ENCODE measurements around the gene YPEL4. TPM values are rescaled to one million over a fixed set of nuclear protein-coding genes. Genes with fewer than 3 reads are reported as not detected.
A peak's percentile ranks its signal among the peaks of the same experiment; 100 is the strongest.

The YPEL4 gene
- total RNA-seq, 1 donor from 2014 or later = not detected

DNA sequence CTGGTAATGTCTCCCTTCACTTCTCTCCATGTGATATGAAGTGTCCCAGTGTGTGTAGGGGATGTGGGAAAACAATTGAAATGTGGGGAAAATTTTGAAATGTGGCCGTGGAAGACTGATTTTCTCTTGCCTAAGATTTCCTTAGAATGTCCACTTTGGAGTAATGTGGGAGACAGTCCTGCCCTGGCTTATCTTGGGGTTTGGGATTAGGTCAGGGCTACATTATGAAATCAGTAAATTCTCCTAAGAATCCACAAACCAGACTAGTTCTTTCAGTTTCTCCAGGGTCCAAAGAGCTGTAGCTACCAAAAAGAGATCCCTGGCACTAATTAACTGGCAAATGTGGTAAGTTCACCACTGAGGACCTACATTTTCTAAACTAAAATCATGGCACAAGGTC is 22.8 kb downstream of the YPEL4 start:
- peaks cover 17% of the 10 kb centered on the region for H3K36me3 Mint-ChIP-seq (ENCODE audit: low read depth, unreplicated experiment)
- H3K27me3 Mint-ChIP-seq (ENCODE audit: unreplicated experiment) = peaks cover 9% of the 10 kb centered on the region
- H3K4me3 Mint-ChIP-seq (ENCODE audit: unreplicated experiment) = no peak overlapping the region
- H3K9me3 Mint-ChIP-seq (ENCODE audit: unreplicated experiment) = peaks cover 6% of the 10 kb centered on the region
- DNase-seq (ENCODE audit: low spot score) = no peak
- H3K4me1 Mint-ChIP-seq (ENCODE audit: unreplicated experiment) = no peaks in the 10 kb centered on the region
- TF ChIP-seq, protein P1, sequence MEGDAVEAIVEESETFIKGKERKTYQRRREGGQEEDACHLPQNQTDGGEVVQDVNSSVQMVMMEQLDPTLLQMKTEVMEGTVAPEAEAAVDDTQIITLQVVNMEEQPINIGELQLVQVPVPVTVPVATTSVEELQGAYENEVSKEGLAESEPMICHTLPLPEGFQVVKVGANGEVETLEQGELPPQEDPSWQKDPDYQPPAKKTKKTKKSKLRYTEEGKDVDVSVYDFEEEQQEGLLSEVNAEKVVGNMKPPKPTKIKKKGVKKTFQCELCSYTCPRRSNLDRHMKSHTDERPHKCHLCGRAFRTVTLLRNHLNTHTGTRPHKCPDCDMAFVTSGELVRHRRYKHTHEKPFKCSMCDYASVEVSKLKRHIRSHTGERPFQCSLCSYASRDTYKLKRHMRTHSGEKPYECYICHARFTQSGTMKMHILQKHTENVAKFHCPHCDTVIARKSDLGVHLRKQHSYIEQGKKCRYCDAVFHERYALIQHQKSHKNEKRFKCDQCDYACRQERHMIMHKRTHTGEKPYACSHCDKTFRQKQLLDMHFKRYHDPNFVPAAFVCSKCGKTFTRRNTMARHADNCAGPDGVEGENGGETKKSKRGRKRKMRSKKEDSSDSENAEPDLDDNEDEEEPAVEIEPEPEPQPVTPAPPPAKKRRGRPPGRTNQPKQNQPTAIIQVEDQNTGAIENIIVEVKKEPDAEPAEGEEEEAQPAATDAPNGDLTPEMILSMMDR (IDR thresholded peaks at IDR 0.05; ENCODE audit: unreplicated experiment) = no peak
- no peak overlapping the region for H3K27ac Mint-ChIP-seq (ENCODE audit: unreplicated experiment)

DNA sequence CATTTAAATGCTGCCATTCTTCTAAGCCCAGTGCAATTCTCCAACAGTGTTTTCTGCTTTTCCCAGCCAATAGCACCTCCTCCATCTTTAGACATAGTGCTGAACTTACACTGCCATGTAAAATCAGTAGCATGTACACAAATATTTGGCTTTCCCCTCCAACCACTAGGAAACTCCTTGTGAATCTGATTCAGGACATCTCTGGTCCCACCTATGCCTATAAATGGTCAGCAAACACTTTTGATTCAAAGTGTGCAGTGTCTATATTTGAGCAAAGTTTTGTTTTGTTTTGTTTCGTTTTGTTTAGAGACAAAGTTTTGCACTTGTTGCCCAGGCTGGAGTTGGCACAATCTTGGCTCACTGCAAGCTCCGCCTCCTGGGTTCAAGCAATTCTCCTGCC is 24.8 kb downstream of the YPEL4 start:
- no peak for DNase-seq (ENCODE audit: low spot score)
- TF ChIP-seq, protein P1 (IDR thresholded peaks at IDR 0.05; ENCODE audit: unreplicated experiment) = no peak
- H3K36me3 Mint-ChIP-seq (ENCODE audit: low read depth, unreplicated experiment) = peaks cover 29% of the 10 kb centered on the region
- peaks cover 6% of the 10 kb centered on the region for H3K9me3 Mint-ChIP-seq (ENCODE audit: unreplicated experiment)
- H3K27me3 Mint-ChIP-seq (ENCODE audit: unreplicated experiment) = peaks cover 6% of the 10 kb centered on the region
- H3K27ac Mint-ChIP-seq (ENCODE audit: unreplicated experiment) = no peak overlapping the region
- no peaks in the 10 kb centered on the region for H3K4me1 Mint-ChIP-seq (ENCODE audit: unreplicated experiment)
- H3K4me3 Mint-ChIP-seq (ENCODE audit: unreplicated experiment) = no peak overlapping the region

DNA sequence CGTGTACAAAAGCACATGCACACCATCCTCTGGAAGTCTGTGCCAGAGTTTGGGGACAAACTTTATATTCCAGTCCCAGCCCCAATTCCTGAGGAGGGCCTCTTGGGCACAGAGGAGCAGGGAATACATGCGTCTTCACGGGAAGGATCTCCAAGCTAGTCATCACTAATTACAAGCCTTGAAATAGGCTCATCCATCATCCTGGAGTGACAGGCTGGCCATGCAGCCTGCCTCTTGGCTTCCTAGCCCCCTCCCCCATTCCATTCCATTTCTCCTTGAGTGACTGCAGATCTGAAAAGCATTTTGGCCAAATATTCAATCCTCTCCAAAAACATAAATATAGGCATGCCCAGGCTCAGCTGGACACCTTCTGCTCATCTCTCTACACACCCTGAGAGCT is 27.4 kb downstream of the YPEL4 start:
- TF ChIP-seq, protein P1 (IDR thresholded peaks at IDR 0.05; ENCODE audit: unreplicated experiment) = no peak
- peaks cover 6% of the 10 kb centered on the region for H3K27me3 Mint-ChIP-seq (ENCODE audit: unreplicated experiment)

DNA sequence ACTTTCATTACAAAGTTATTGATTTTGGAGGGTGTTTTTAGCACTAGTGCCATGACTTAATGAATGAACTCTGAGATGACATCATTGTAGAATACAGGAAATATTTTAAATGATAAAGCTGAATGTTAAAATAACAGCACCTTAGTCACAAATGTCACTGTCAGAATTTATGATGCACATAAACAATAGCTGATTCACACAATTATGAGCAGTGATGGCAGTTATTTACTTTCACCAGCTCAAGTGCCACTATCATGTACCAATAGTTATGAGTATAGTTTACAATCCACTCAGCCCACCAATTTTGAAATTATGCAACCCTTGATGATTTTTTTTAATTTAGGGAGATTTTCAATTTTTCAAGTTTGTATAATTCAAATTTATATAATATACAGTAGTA is 29.2 kb downstream of the YPEL4 start:
- DNase-seq (ENCODE audit: low spot score) = no peak
- Mint-ChIP-seq H3K4me1 (ENCODE audit: unreplicated experiment) (no peaks in the 10 kb centered on the region), H3K4me3 (ENCODE audit: unreplicated experiment) (no peak overlapping the region), H3K27ac (ENCODE audit: unreplicated experiment) (no peak overlapping the region), H3K9me3 (ENCODE audit: unreplicated experiment) (peaks cover 6% of the 10 kb centered on the region), H3K36me3 (ENCODE audit: low read depth, unreplicated experiment) (peaks cover 44% of the 10 kb centered on the region), H3K27me3 (ENCODE audit: unreplicated experiment) (peaks cover 6% of the 10 kb centered on the region)
- TF ChIP-seq, protein P1 (IDR thresholded peaks at IDR 0.05; ENCODE audit: unreplicated experiment) = no peak

More for the DNA sequence above, 27.4 kb downstream of the YPEL4 start:
- Mint-ChIP-seq H3K36me3 (ENCODE audit: low read depth, unreplicated experiment) (peaks cover 35% of the 10 kb centered on the region), H3K9me3 (ENCODE audit: unreplicated experiment) (peaks cover 6% of the 10 kb centered on the region), H3K4me1 (ENCODE audit: unreplicated experiment) (no peaks in the 10 kb centered on the region), H3K4me3 (ENCODE audit: unreplicated experiment) (peak overlapping the region; percentile 3), H3K27ac (ENCODE audit: unreplicated experiment) (no peak overlapping the region)
- no peak for DNase-seq (ENCODE audit: low spot score)

DNA sequence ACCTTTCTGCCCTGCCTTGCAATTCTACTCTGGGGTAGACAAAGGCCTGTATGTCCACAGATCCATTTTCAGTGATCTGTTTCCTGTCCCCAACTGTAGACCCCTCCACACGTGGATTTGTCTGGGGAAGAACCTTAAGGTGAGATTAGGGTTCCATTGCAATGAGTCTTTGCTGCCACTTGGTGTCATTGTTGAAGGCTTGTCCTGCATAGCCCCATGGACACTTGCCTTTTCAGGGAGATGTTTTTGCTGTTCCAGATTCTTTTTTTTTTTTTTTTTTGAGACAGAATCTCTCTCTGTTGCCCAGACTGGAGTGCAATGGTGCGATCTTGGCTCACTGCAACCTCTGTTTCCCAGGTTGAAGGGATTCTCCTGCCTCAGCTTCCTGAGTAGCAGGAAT is 30.4 kb downstream of the YPEL4 start:
- TF ChIP-seq, protein P1 (IDR thresholded peaks at IDR 0.05; ENCODE audit: unreplicated experiment) = peak; percentile 21
- DNase-seq (ENCODE audit: low spot score) = no peak
- H3K27ac Mint-ChIP-seq (ENCODE audit: unreplicated experiment) = no peak overlapping the region
- peaks cover 6% of the 10 kb centered on the region for H3K9me3 Mint-ChIP-seq (ENCODE audit: unreplicated experiment)
- H3K27me3 Mint-ChIP-seq (ENCODE audit: unreplicated experiment) = no peaks in the 10 kb centered on the region
- H3K4me1 Mint-ChIP-seq (ENCODE audit: unreplicated experiment) = no peaks in the 10 kb centered on the region
- peaks cover 49% of the 10 kb centered on the region for H3K36me3 Mint-ChIP-seq (ENCODE audit: low read depth, unreplicated experiment)
- H3K4me3 Mint-ChIP-seq (ENCODE audit: unreplicated experiment) = peak overlapping the region; percentile 37

Data from endothelial cell (in vitro differentiated cells).